HepG2 (cell line): ENCODE measurements around the gene HID1. TPM values are rescaled to one million over a fixed set of nuclear protein-coding genes. Genes with fewer than 3 reads are reported as not detected.

Experiments used
- ATAC-seq: fragments of 200-7000 bp; cut with Tn5 transposase; 3 replicates; pipeline ENCODE4 v1.9.1; 2020; ENCODE audit warnings: mild to moderate bottlenecking, moderate library complexity
- BruUV-seq: library from RNA; stranded (reverse); fragments of 400-500 nt; replicated peaks from 2 replicates; lab custom pipeline; 2021; lab: Mats Ljungman, UMichigan
- CTCF ChIA-PET: fragments of 300-600 bp; formaldehyde crosslinking; extraction: SDS; loops from one replicate; lab custom pipeline; 2021; ENCODE audit warnings: low total read pairs, inconsistent platforms, low intra/inter-chr PET ratio; lab: Yijun Ruan, JAX
- POLR2A ChIA-PET: fragments of 350-600 bp; sonication (Branson Sonifier 250); formaldehyde crosslinking; loops from one replicate; lab custom pipeline; 2020; ENCODE audit warnings: antibody characterized with exemption, inconsistent platforms; lab: Yijun Ruan, JAX
- DNase-seq: peaks from one replicate; pipeline ENCODE4 v3.0.0-alpha.2; 2015; ENCODE audit warnings: low spot score
- FAIRE-seq: peaks from 3 replicates; lab custom pipeline; 2011; peaks lifted over from hg19 to GRCh38; lab: Jason Lieb, UNC
- H2AFZ ChIP-seq: one replicate; pipeline ENCODE4 v1.6.1; 2011; ENCODE audit warnings: low read length, inconsistent platforms
- H3K27ac ChIP-seq: fragments of 300-600 bp; 3 replicates; pipeline ENCODE4 v1.8.0; 2011; ENCODE audit warnings: mixed run types, mild to moderate bottlenecking, mixed read lengths, low read length, inconsistent platforms; ENCODE audit not compliant: insufficient read depth; ENCODE audit errors: extremely low read length
- H3K27me3 ChIP-seq, 2 experiments: fragments of 200-600 bp in 1 of 2; 2 replicates in 1 of 2; 3 replicates in 1 of 2; pipeline versions ENCODE4 v1.6.0 to v1.8.0; 2011; ENCODE audit warnings: low read length in 2 of 2, mild to moderate bottlenecking in 2 of 2, moderate library complexity in 2 of 2, inconsistent platforms in 1 of 2; ENCODE audit not compliant: insufficient read depth in 2 of 2, control insufficient read depth in 1 of 2
- H3K36me3 ChIP-seq, 2 experiments: fragments of 200-600 bp in 1 of 2; replicated peaks in 1 of 2; 2 replicates in 1 of 2; 3 replicates in 1 of 2; pipeline versions ENCODE4 v1.5.1 to v1.8.0; 2011; ENCODE audit warnings: low read length in 2 of 2, inconsistent platforms in 1 of 2; ENCODE audit not compliant: insufficient read depth in 2 of 2, control insufficient read depth in 1 of 2
- H3K4me1 ChIP-seq: 2 replicates; pipeline ENCODE4 v1.5.1; 2012; ENCODE audit warnings: low read length, inconsistent platforms; ENCODE audit not compliant: insufficient read depth
- H3K4me2 ChIP-seq: 2 replicates; pipeline ENCODE4 v1.6.0; 2011; ENCODE audit warnings: low read depth, low read length, inconsistent platforms
- H3K4me3 ChIP-seq, 3 experiments: fragments of 200-600 bp in 1 of 3; sonication (generic), shearing (Covaris generic) in 1 of 3; replicated peaks in 1 of 3; 2 replicates each; pipeline ENCODE4 v1.5.1; 2011 to 2016; ENCODE audit warnings: low read length in 3 of 3, inconsistent platforms in 2 of 3, low read depth in 2 of 3, mild to moderate bottlenecking in 2 of 3, control low read depth in 1 of 3, mixed read lengths in 1 of 3; ENCODE audit not compliant: insufficient read depth in 1 of 3
- H3K79me2 ChIP-seq: one replicate; pipeline ENCODE4 v1.6.1; 2011; ENCODE audit warnings: low read length, inconsistent platforms; ENCODE audit not compliant: insufficient read depth
- H3K9ac ChIP-seq: 2 replicates; pipeline ENCODE4 v1.6.0; 2011; ENCODE audit warnings: mild to moderate bottlenecking, low read depth, low read length, inconsistent platforms; ENCODE audit not compliant: insufficient read depth
- H3K9me3 ChIP-seq: 2 replicates; pipeline ENCODE4 v1.5.1; 2012; ENCODE audit warnings: mild to moderate bottlenecking, low read length
- H4K20me1 ChIP-seq: 2 replicates; pipeline ENCODE4 v1.6.0; 2011; ENCODE audit warnings: inconsistent platforms, mild to moderate bottlenecking, low read length, moderate library complexity; ENCODE audit not compliant: insufficient read depth
- HNRNPL ChIP-seq: fragments of 200-400 bp; formaldehyde crosslinking; IDR thresholded peaks from 2 replicates; pipeline ENCODE4 v1.6.1; 2017; ENCODE audit warnings: mild to moderate bottlenecking, low read depth, low read length
- TP53 ChIP-seq: sonication (generic); formaldehyde crosslinking; conservative IDR thresholded peaks from 2 replicates; pipeline ENCODE4 v1.4.0; 2020; ENCODE audit warnings: missing genetic modification reagents
- WGBS: methylation state at CpG from one replicate; pipeline ENCODE4 v1.1.6; 2017; ENCODE audit warnings: low lambda C conversion rate; 5-methylcytosine and 5-hydroxymethylcytosine counted together
- in situ Hi-C: cut with HindIII; loops from 2 replicates; pipeline ENCODE4 v1.10.0; 2017; ENCODE audit warnings: low pct_unique_long_range_greater_than_20kb; ENCODE audit not compliant: extremely low pct_ligation_motif_present
- intact Hi-C: fragments of 100-400 bp; cut with micrococcal nuclease; formaldehyde crosslinking; loops from one replicate; pipeline ENCODE4 v1.10.0; 2022; ENCODE audit not compliant: unreplicated experiment
- polyA plus RNA-seq, 8 experiments: library from polyadenylated mRNA; depleted of rRNA in 3 of 8; stranded (reverse) in 7 of 8; unstranded in 1 of 8; fragments of >200 nt; fragmentation: Illumina TruSeq in 4 of 8; extraction: Trizol in 4 of 8; gene quantifications; 2 replicates each; pipeline versions ENCODE4 v1.2.1 to v1.2.3, GENCODE V29; 2011 to 2016; ENCODE audit warnings: low read depth in 4 of 8, missing spikeins in 1 of 8, mixed read lengths in 1 of 8; ENCODE audit not compliant: insufficient read depth in 1 of 8
- total RNA-seq, 5 experiments: library from RNA; depleted of rRNA; stranded (reverse); fragments of >200 nt; fragmentation: Illumina TruSeq; extraction: Trizol; gene quantifications; 2 replicates each; pipeline ENCODE4 v1.2.3, GENCODE V29; 2016; ENCODE audit warnings: low read depth in 1 of 5
- TF ChIP-seq, protein P1 (sequence below): sonication (generic); formaldehyde crosslinking; IDR thresholded peaks from 2 replicates; pipeline ENCODE4 v1.5.0; 2020; ENCODE audit warnings: mild to moderate bottlenecking, missing genetic modification reagents, borderline replicate concordance
- TF ChIP-seq, protein P2 (sequence below): fragments of 450-650 bp; IDR thresholded peaks from 2 replicates; pipeline ENCODE4 v1.6.1; 2016
- TF ChIP-seq, protein P3 (sequence below): sonication (generic); formaldehyde crosslinking; IDR thresholded peaks from 2 replicates; pipeline ENCODE4 v1.5.1; 2020; ENCODE audit warnings: mild to moderate bottlenecking, missing genetic modification reagents, moderate library complexity
- TF ChIP-seq, protein P4 (sequence below): sonication (generic); formaldehyde crosslinking; IDR thresholded peaks from 2 replicates; pipeline ENCODE4 v1.4.0; 2020; ENCODE audit warnings: missing genetic modification reagents

HID1 gene
- total and polyA plus RNA-seq, 2 of the 13 experiments (the other 11 are each of a cell fraction or from before 2014, with no cell fraction given): 2.1 to 10.6 TPM

DNA sequence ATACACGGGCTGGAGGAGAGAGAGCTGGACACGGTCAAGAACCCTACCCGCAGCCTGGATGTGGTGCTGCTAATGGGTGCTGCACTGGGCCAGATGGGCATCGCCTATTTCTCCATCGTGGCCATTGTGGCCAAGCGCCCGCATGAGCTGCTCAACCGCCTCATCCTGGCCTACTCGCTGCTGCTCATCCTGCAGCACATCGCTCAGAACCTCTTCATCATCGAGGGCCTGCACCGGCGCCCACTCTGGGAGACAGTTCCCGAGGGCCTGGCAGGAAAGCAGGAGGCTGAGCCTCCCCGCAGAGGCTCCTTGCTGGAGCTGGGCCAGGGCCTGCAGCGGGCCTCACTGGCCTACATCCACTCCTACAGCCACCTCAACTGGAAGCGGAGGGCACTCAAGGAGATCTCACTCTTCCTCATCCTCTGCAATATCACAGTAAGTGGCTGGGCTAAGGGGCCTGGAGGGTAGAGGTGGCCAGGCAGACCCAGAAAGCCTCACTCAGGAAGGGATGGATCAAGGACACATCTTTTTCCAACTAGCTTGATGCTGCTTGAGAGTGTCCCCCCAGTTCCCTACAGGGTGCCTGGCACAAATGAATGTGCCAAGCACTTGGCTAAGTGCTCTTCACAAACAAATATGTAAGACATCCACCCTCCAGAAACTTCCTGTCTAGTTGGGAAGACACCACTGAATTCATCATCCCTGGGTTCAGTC is 25.4 kb downstream of the HID1 start (continued):
- TF ChIP-seq, protein P1, sequence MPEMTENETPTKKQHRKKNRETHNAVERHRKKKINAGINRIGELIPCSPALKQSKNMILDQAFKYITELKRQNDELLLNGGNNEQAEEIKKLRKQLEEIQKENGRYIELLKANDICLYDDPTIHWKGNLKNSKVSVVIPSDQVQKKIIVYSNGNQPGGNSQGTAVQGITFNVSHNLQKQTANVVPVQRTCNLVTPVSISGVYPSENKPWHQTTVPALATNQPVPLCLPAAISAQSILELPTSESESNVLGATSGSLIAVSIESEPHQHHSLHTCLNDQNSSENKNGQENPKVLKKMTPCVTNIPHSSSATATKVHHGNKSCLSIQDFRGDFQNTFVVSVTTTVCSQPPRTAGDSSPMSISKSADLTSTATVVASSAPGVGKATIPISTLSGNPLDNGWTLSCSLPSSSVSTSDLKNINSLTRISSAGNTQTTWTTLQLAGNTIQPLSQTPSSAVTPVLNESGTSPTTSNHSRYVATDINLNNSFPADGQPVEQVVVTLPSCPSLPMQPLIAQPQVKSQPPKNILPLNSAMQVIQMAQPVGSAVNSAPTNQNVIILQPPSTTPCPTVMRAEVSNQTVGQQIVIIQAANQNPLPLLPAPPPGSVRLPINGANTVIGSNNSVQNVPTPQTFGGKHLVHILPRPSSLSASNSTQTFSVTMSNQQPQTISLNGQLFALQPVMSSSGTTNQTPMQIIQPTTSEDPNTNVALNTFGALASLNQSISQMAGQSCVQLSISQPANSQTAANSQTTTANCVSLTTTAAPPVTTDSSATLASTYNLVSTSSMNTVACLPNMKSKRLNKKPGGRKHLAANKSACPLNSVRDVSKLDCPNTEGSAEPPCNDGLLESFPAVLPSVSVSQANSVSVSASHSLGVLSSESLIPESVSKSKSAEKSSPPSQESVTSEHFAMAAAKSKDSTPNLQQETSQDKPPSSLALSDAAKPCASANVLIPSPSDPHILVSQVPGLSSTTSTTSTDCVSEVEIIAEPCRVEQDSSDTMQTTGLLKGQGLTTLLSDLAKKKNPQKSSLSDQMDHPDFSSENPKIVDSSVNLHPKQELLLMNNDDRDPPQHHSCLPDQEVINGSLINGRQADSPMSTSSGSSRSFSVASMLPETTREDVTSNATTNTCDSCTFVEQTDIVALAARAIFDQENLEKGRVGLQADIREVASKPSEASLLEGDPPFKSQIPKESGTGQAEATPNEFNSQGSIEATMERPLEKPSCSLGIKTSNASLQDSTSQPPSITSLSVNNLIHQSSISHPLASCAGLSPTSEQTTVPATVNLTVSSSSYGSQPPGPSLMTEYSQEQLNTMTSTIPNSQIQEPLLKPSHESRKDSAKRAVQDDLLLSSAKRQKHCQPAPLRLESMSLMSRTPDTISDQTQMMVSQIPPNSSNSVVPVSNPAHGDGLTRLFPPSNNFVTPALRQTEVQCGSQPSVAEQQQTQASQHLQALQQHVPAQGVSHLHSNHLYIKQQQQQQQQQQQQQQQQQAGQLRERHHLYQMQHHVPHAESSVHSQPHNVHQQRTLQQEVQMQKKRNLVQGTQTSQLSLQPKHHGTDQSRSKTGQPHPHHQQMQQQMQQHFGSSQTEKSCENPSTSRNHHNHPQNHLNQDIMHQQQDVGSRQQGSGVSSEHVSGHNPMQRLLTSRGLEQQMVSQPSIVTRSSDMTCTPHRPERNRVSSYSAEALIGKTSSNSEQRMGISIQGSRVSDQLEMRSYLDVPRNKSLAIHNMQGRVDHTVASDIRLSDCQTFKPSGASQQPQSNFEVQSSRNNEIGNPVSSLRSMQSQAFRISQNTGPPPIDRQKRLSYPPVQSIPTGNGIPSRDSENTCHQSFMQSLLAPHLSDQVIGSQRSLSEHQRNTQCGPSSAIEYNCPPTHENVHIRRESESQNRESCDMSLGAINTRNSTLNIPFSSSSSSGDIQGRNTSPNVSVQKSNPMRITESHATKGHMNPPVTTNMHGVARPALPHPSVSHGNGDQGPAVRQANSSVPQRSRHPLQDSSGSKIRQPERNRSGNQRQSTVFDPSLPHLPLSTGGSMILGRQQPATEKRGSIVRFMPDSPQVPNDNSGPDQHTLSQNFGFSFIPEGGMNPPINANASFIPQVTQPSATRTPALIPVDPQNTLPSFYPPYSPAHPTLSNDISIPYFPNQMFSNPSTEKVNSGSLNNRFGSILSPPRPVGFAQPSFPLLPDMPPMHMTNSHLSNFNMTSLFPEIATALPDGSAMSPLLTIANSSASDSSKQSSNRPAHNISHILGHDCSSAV (CRISPR knock-in tag): no peak
- TF ChIP-seq TP53: no peak

DNA sequence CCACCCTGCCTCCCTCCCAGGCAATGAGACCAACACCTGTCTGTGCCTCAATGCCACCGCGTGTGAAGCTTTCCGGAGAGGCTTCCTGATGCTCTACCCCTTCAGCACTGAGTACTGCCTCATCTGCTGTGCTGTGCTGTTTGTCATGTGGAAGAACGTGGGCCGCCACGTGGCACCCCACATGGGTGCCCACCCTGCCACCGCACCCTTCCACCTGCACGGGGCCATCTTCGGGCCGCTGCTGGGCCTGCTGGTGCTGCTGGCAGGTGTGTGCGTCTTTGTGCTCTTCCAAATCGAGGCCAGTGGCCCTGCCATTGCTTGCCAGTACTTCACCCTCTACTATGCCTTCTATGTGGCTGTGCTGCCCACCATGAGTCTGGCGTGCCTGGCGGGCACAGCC is 25.9 kb downstream of the HID1 start:
- 39% methylated on average over 14 of the region's 14 CpGs for WGBS
- no peak for ATAC-seq
- ChIA-PET CTCF (no interaction called here), POLR2A (no interaction called here)
- FAIRE-seq: no peak
- H4K20me1 ChIP-seq: no peaks in the 10 kb centered on the region
- H3K9ac ChIP-seq: no peak overlapping the region
- BruUV-seq: no TSS peak
- no peak overlapping the region for H3K4me3 ChIP-seq
- H3K4me1 ChIP-seq: no peaks in the 10 kb centered on the region
- peaks cover 22 to 75% of the 10 kb centered on the region in 2 experiments for H3K27me3 ChIP-seq
- intact Hi-C loops: no loop called here
- no peaks in the 10 kb centered on the region for H3K79me2 ChIP-seq
- no peak overlapping the region for H3K27ac ChIP-seq
- H3K9me3 ChIP-seq: no peaks in the 10 kb centered on the region
- DNase-seq: no peak
- TF ChIP-seq, protein P2, sequence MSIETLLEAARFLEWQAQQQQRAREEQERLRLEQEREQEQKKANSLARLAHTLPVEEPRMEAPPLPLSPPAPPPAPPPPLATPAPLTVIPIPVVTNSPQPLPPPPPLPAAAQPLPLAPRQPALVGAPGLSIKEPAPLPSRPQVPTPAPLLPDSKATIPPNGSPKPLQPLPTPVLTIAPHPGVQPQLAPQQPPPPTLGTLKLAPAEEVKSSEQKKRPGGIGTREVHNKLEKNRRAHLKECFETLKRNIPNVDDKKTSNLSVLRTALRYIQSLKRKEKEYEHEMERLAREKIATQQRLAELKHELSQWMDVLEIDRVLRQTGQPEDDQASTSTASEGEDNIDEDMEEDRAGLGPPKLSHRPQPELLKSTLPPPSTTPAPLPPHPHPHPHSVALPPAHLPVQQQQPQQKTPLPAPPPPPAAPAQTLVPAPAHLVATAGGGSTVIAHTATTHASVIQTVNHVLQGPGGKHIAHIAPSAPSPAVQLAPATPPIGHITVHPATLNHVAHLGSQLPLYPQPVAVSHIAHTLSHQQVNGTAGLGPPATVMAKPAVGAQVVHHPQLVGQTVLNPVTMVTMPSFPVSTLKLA: peak; percentile 89
- 0 out of 2 replicates have a peak, but pooled peaks have one; percentile 23 for TF ChIP-seq HNRNPL
- TF ChIP-seq, protein P3, sequence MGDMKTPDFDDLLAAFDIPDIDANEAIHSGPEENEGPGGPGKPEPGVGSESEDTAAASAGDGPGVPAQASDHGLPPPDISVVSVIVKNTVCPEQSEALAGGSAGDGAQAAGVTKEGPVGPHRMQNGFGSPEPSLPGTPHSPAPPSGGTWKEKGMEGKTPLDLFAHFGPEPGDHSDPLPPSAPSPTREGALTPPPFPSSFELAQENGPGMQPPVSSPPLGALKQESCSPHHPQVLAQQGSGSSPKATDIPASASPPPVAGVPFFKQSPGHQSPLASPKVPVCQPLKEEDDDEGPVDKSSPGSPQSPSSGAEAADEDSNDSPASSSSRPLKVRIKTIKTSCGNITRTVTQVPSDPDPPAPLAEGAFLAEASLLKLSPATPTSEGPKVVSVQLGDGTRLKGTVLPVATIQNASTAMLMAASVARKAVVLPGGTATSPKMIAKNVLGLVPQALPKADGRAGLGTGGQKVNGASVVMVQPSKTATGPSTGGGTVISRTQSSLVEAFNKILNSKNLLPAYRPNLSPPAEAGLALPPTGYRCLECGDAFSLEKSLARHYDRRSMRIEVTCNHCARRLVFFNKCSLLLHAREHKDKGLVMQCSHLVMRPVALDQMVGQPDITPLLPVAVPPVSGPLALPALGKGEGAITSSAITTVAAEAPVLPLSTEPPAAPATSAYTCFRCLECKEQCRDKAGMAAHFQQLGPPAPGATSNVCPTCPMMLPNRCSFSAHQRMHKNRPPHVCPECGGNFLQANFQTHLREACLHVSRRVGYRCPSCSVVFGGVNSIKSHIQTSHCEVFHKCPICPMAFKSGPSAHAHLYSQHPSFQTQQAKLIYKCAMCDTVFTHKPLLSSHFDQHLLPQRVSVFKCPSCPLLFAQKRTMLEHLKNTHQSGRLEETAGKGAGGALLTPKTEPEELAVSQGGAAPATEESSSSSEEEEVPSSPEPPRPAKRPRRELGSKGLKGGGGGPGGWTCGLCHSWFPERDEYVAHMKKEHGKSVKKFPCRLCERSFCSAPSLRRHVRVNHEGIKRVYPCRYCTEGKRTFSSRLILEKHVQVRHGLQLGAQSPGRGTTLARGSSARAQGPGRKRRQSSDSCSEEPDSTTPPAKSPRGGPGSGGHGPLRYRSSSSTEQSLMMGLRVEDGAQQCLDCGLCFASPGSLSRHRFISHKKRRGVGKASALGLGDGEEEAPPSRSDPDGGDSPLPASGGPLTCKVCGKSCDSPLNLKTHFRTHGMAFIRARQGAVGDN (CRISPR knock-in tag): 0 out of 2 replicates have a peak, but pooled peaks have one; percentile 8
- TF ChIP-seq, protein P4, sequence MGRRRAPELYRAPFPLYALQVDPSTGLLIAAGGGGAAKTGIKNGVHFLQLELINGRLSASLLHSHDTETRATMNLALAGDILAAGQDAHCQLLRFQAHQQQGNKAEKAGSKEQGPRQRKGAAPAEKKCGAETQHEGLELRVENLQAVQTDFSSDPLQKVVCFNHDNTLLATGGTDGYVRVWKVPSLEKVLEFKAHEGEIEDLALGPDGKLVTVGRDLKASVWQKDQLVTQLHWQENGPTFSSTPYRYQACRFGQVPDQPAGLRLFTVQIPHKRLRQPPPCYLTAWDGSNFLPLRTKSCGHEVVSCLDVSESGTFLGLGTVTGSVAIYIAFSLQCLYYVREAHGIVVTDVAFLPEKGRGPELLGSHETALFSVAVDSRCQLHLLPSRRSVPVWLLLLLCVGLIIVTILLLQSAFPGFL (CRISPR knock-in tag): no peak
- in situ Hi-C loops: no loop called here
- no peaks in the 10 kb centered on the region for H3K36me3 ChIP-seq
- H2AFZ ChIP-seq: no peak overlapping the region
- no peak overlapping the region for H3K4me2 ChIP-seq
